H1 (cell line): ENCODE data around the gene NUFIP2. TPM values are rescaled to one million over a fixed set of nuclear protein-coding genes. Genes with fewer than 3 reads are reported as not detected.

ENCODE experiments used
- ATF2 ChIP-seq: IDR thresholded peaks from 2 replicates; pipeline ENCODE4 v1.6.1; 2012; ENCODE audit warnings: low read length, inconsistent platforms
- CBX5 ChIP-seq: fragments of 300-800, 300-1000 bp; sonication (generic); IDR thresholded peaks from 2 replicates; pipeline ENCODE4 v1.7.1; 2016; ENCODE audit warnings: antibody characterized with exemption, low read length, low read depth
- CHD7 ChIP-seq: fragments of 300-600 bp; sonication (generic); IDR thresholded peaks from 2 replicates; pipeline ENCODE4 v1.7.1; 2012; ENCODE audit warnings: low read length, moderate library complexity, mild to moderate bottlenecking, inconsistent platforms; ENCODE audit not compliant: insufficient replicate concordance
- CREB1 ChIP-seq: IDR thresholded peaks from 2 replicates; pipeline ENCODE4 v1.6.1; 2012; ENCODE audit warnings: inconsistent platforms
- FOSL1 ChIP-seq: IDR thresholded peaks from 2 replicates; pipeline ENCODE4 v1.6.1; 2011; ENCODE audit warnings: mild to moderate bottlenecking, low read depth, low read length, moderate library complexity; ENCODE audit not compliant: insufficient read depth
- GTF2F1 ChIP-seq: IDR thresholded peaks from 2 replicates; pipeline ENCODE4 v1.6.1; 2012; ENCODE audit warnings: low read depth, low read length, improper control_type of control experiment, borderline replicate concordance
- KDM5A ChIP-seq: fragments of 200-600 bp; IDR thresholded peaks from 2 replicates; pipeline ENCODE4 v1.7.1; 2012; ENCODE audit warnings: mild to moderate bottlenecking, low read length, inconsistent platforms, mixed read lengths
- MAFK ChIP-seq: IDR thresholded peaks from 2 replicates; pipeline ENCODE4 v1.6.1; 2012; ENCODE audit warnings: low read depth, mild to moderate bottlenecking, improper control_type of control experiment, low read length
- POLR2A ChIP-seq, 2 experiments: IDR thresholded peaks; 1 replicate in 1 of 2; 2 replicates in 1 of 2; pipeline ENCODE4 v1.6.1; 2011; ENCODE audit warnings: low read depth in 2 of 2, low read length in 2 of 2, mild to moderate bottlenecking in 2 of 2; ENCODE audit errors: control extremely low read depth in 1 of 2
- TEAD4 ChIP-seq: IDR thresholded peaks from 2 replicates; pipeline ENCODE4 v1.6.1; 2012; ENCODE audit warnings: low read depth, low read length, inconsistent platforms, mixed read lengths
- polyA plus RNA-seq, 7 experiments: library from polyadenylated mRNA; depleted of rRNA in 3 of 7; stranded (reverse) in 5 of 7; unstranded in 2 of 7; fragments of >200 nt in 5 of 7; fragments of 200-250 nt in 2 of 7; gene quantifications; 1 replicate in 5 of 7; 2 replicates in 1 of 7; 4 replicates in 1 of 7; pipeline versions ENCODE4 v1.2.1 to v1.2.3, GENCODE V29; 2011 to 2013; ENCODE audit warnings: missing spikeins in 2 of 7, mixed read lengths in 2 of 7
- total RNA-seq: library from RNA; stranded (reverse); fragmentation: NEBNext Ultra II Directional; extraction: Animal tissue kit (Norgen Biotek cat#: 25700); gene quantifications from 2 replicates; pipeline ENCODE4 v1.2.1, GENCODE V29; 2021

The NUFIP2 gene
- total and polyA plus RNA-seq, 2 of the 8 experiments (the other 6 are each of a cell fraction or from before 2014, with no cell fraction given) = 65.9 to 118 TPM

GRCh38 chr17:29293890-29294579 lies at the start of gene NUFIP2 (continued):
- TF ChIP-seq CHD7 (no peak), TEAD4 (no peak), POLR2A (IDR thresholded peaks at IDR 0.05; ENCODE audit: control extremely low read depth in 1 of 2, low read depth in 2 of 2, low read length in 2 of 2) (peak; percentile 99 to 100), CBX5 (no peak), FOSL1 (no peak), KDM5A (no peak), ATF2 (no peak), GTF2F1 (peak; percentile 96), MAFK (no peak), CREB1 (peak; percentile 91)
